HG03060 (cell line): ENCODE results near the gene NALCN.

ENCODE experiments used
- ATAC-seq: cut with Tn5 transposase; IDR thresholded peaks from one replicate; pipeline ENCODE4 v1.9.1; 2021; ENCODE audit warnings: low read depth, moderate number of reproducible peaks; ENCODE audit not compliant: unreplicated experiment

The NALCN gene

GRCh38 chr13:101415358-101416174 is 742 bp downstream of the NALCN start:
- no peak for ATAC-seq

GRCh38 chr13:101412076-101412475 is 4.2 kb downstream of the NALCN start:
- no peak for ATAC-seq

GRCh38 chr13:101408992-101409656 is 7.2 kb downstream of the NALCN start:
- no peak for ATAC-seq

DNA sequence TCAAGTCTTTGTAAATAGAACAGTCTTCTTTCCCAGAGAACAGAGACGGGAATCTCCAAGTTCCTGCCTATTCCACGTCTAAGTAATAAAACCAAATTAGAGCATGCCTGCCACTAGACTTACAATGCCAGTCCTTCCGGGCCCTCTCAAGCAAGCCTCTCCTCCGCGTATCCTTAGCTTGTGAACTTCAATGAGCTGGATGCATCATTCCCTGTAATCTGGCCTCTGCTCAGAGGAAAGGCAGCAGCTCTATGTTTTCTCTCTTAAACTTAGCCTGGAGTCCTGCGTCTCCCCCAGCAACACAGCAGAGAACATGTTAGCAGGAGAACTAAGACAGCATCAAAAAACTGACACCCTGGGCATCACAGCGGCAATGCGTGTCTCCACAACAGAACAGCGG is 8.2 kb downstream of the NALCN start:
- no peak for ATAC-seq

DNA sequence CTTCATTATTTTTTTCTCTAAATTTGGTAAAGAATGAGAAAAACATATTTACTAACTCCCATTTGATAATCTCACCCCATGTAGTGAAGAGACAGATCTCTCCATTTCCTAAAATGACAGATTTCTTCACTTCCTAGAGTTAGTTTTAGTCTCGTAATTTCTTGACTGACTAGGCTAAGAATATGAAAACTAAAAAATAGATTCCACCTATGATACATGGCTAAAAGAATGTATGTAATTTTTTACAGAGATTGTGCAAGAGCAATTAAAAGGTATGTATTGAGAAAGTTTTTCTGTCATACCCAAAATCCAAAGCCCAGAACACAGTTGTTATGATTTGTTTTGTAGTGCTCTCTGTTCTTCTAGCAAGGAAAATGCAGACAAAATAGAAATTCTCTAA is 9.5 kb downstream of the NALCN start:
- no peak for ATAC-seq

- ATAC-seq, result no peak
These were observed 15.1 kb downstream of the NALCN start for GRCh38 chr13:101401196-101401595.

GRCh38 chr13:101399365-101399764 is 16.9 kb downstream of the NALCN start:
- ATAC-seq, result no peak

DNA sequence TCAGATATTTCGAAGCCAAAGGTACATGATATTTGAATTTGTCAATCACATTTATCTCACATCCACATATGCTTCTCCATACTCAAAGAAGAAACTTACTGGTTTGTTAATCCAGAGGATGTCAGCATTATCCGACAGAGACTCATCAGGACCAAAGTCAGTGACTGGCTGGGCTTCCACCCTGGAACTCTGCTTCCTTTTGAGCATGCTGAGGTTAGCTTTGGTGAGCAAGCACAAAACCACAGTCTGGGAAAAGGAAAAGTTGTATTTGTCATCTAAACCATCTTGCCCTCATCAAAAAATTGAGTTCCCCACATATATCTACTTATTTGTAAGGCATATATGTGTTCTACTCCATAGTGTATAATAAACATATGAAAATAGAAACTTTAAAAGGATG is 17.4 kb downstream of the NALCN start:
- ATAC-seq, result no peak

DNA sequence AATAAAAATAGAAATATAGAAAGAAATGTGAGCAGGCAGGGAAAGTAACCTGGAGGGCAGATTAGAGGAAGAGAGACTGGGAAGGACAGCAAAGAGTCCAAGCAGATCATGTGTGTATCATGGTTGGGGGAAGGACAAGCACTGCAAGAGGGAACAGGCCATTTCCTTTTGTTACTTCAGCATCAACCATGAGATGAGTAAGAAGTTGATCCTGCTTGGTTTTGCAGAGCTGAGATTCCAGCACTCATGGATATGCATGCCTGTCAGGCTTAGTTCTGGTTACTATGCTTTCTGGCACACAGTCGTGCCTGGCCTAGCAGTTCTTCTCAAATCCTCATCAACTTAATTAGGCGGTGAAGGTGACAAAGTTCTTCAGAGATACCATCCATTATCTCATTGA is 18.1 kb downstream of the NALCN start:
- no peak for ATAC-seq

DNA sequence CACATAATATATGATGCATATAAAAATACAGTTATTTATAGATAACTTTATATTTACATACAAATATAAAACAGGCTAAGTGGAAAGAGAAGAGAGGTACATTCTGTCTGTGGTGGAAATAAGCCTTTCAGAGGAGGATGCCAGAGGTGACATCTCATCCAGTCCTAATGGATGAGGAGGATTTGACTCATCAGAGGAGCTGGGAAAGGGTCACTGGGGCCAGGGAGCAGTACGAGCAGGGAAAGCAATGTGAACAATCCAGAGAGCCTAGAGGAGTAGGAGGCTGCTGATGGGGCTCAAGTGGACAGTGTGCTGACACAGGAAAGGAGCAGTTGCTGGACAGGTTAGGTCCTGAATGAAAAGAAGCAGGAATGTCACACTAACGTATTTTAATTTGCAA is 18.6 kb downstream of the NALCN start:
- no peak for ATAC-seq

- ATAC-seq, result no peak
These were observed 21.7 kb downstream of the NALCN start for GRCh38 chr13:101394605-101395004.

GRCh38 chr13:101393140-101393539 is 23.2 kb downstream of the NALCN start:
- no peak for ATAC-seq

DNA sequence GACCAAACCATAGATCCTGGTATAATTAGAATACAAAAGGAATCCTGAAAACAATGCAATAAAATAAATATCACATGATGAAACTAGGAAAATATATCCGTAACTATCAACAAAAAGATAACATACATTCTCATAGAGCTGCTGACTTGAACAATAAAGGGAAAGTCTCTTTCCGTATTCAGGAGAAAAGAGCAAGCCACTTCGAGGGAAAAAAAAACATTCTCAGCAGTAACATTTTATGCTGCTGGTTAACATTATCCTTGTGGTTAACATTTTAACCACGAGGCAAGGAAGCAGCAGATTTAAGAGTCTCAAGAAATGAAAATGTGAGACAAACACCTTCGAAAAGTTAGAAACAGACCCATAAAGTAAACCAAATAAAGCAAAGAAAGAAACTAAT is 25.8 kb downstream of the NALCN start:
- no peak for ATAC-seq

DNA sequence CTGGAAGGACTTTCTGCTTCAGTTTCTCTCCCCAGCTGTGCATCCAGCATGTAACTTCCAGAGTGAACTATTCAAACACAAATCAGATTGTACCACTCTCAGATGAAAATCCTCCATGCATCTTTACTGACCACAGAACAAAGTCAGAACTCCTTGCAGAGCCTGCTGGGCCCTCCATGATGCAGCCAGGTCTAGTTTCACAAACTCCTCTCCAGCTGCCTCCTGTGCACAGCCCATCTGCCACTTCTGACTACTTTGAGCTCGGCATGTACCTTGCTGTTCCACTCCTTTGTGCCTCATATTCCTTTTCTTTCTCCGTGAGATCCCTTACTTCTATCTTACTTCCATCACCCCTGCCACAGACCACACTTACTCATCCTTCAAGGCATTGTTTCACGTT is 31.4 kb downstream of the NALCN start:
- ATAC-seq, result no peak

DNA sequence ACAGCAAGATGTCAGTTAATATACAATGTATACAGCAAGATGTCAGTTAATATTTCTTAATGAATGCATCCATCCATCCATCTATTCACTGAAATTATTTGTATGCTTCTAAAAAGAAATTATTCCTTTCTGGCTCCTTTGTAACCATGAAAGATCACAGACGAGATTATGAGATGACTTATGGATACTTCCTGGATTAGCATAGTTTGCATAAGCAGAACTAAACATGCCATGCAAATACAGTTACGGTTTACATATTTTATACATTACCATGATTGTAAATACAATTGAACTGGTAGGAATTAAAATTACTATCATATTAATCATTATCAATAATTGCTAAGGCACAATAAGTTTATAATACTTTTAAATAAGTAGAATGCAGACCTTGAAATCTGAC is 32.7 kb downstream of the NALCN start:
- no peak for ATAC-seq

DNA sequence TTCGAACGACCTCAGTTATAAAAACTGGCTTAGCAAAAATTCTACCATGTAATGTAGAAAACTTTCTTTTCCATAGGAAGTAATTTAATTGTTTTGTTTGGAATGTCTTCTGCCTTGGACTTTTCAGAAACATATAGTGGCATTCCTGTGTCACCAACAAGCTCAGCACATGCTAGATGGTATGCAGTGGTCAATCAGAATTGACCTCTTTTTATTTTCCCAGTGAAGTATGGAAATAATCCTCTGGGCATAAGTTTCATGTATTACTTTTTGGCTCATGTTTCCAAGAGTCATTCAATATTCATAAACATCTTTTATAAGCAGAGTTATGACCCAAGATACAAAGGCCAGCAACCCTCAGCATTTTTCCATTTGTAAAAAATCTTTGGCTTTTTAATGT is 33.6 kb downstream of the NALCN start:
- ATAC-seq, result no peak

GRCh38 chr13:101382086-101382485 is 34.2 kb downstream of the NALCN start:
- ATAC-seq, result no peak

- ATAC-seq, result no peak
These were observed 55.8 kb downstream of the NALCN start for GRCh38 chr13:101360525-101360924.

DNA sequence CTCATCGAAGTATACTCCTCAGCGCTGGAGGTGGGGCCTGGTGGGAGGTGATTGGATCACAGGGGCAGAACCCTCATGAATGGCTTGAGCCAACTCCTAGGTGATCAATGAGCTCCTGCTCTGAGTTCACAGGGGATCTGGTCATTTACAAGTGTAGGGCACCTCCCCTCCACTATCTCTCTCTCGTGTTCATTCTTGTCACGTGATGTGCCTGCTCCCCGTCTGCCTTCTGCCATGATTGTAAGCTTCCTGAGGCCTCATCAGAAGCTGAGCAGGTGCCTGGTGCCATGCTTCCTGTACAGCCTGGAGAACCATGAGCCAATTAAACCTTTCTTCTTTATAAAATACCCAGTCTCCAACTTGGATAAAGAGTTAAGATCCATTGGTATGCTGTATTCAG is 61.4 kb downstream of the NALCN start:
- ATAC-seq, result no peak

GRCh38 chr13:101346942-101347728 is 69.2 kb downstream of the NALCN start:
- no peak for ATAC-seq

DNA sequence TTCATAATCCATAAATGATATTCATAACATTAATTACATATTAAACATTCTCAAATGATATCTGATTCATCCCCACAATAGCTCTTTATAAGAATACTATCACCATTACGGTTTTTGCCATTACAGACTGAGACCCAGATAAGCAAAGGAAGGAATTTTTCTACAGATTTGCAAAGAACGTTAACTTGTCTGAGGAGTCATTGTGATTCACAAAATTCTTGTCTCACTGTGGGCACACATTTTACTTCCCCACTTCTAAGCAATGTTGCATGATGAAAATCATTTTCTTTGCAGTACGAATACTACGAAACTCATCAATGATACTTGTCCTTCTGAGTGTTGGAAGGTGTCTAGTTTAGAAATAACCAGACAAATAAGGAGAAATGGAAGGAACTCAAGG is 70.1 kb downstream of the NALCN start:
- ATAC-seq, result no peak
